HG03342 (cell line): ENCODE results near the gene OR10A5.
"Not testable (repeated sequence)": the region's sequence is repeated elsewhere in the genome, so short reads cannot be mapped to it uniquely, and the experiment has no call there.

Source experiments
- ATAC-seq: cut with Tn5 transposase; IDR thresholded peaks from one replicate; pipeline ENCODE4 v1.9.1; 2021; ENCODE audit warnings: mild to moderate bottlenecking, moderate library complexity; ENCODE audit not compliant: unreplicated experiment

The OR10A5 gene

GRCh38 chr11:6875761-6876160, 30.3 kb downstream of the OR10A5 start:
- no peak for ATAC-seq

GRCh38 chr11:6876325-6876724, 30.8 kb downstream of the OR10A5 start, which contains the start of gene OR10A4:
Gene OR10A4 (plus strand): TSS chr11:6876625. CDS start chr11:6876648, 23 bp downstream.
- ATAC-seq = no peak

- ATAC-seq = no peak
These were observed 31.4 kb downstream of the OR10A5 start for GRCh38 chr11:6876914-6877313.

GRCh38 chr11:6882751-6883150, 37.3 kb downstream of the OR10A5 start:
- no peak for ATAC-seq

DNA sequence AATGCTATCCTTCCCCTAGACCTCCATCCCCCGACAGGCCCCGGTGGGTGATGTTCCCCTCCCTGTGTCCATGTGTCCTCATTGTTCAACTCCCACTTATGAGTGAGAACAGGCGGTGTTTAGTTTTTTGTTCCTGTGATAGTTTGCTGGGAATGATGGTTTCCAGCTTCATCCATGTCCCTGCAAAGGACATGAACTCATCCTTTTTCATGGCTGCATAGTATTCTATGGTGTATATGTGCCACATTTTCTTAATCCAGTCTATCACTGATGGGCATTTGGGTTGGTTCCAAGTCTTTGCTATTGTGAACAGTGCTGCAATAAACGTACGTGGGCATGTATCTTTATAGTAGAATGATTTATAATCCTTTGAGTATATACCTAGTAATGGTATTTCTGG, 42.2 kb downstream of the OR10A5 start:
- not testable (repeated sequence) for ATAC-seq

GRCh38 chr11:6888830-6889229, 43.3 kb downstream of the OR10A5 start:
- ATAC-seq = no peak

DNA sequence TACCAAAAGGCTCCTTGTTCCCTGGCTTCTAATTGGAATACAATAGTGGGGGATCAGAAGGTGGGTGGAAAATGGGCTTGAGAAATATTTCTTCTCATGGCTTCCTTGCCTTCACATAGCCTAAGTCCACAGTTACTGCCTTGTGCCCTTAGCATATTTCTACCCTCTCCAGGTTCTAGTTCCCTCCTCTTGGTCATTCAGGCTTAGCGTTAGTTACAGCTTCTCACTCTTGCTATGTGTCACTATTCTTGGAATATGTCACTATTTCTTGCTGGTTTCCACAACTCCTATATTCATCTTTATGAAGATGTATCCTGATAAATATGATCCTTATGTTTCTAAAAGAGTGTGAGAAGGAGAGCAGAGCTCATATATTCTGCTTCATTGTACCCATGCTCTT, 44.4 kb downstream of the OR10A5 start:
- ATAC-seq = peak; percentile 51

DNA sequence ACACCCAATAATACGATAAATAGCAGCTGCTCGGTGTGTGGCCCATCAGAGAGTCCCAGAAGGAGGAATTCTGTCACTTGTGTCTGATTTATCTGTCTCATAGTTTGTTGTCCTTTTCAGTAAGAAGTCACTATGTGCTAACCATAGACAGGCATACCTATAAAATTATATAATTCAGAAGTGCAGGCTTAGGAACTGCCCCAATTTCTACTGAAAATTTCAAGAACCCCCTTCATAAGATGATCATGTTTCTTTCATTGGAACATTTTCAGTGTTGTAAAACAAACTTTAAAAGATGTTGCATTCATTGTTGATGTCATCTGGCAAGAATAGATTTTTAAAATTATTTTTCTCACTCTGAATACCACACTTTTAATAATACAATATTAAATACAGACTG, 46.9 kb downstream of the OR10A5 start, which contains the start of gene OR2D2:
Gene OR2D2 (minus strand): TSS at position 101 of the 400 bp plus-strand sequence. CDS start 0 bp downstream, at position 101.
- no peak for ATAC-seq

DNA sequence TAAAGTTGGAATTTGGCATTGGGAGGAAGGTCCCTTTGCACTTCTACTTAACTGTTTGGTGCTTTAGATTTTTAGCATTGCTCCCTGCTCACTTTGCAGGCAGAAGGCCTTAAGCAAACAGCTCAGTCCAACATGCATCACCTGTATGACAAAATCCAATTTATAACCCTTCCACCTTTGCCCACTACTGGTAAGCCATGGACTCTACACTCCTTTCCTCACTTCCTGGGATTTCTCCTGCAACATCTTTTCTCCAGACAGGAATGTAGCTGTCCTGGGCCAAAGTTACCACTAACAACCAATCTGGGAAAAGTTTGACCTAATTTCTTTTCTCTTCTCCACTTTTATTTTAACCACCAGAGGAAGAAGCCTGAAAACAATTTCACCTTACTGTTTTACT, 48.6 kb downstream of the OR10A5 start:
- ATAC-seq = no peak

DNA sequence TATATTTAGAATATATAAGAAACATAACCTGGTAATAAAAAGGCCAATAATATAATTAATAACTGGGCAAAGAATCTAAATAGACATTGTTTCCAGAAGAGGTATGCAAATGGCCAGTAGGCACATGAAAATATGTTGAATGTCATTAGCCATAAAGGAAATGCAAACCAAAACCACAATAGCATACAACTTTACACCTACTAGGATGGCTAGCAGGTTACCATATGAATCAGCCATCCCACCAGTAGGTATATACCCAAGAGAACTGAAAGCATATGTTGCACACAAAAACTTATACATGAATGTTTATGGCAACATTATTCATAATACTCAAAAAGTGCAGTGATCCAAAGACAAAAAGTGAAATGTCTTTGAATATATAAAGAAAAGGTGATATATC, 49.5 kb downstream of the OR10A5 start:
- ATAC-seq = peak; percentile 88
